ENCODE measurements around the gene NDUFB4.

NDUFB4 gene

DNA sequence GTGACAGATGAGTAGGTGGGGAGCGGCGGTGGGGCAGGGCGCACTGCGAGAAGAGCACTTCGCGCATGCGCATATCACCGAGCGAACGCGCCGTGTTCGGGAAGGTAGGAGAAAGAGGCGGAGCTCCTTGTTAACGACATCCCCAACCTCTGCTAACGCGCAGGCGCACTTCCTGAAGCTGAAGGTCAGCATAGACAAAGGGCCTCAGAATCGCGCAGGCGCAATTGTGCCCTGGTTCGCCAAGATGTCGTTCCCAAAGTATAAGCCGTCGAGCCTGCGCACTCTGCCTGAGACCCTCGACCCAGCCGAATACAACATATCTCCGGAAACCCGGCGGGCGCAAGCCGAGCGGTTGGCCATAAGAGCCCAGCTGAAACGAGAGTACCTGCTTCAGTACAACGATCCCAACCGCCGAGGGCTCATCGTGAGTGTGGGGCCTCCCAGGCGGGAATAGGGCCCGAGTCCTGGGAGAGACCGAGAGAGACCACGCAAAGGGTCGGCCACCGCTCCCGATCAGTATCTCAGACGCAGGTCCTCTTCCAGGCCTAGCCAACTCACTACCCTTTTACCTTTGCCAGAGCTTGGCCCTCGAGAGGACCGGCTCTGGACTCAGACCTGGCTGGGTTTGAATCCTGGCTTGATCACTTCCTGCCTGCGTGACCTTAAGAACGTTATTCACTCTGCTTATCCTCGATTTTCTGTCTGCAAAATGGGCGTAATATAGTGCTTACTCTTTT is at the start of gene NDUFB4:
TSS of gene NDUFB4 (plus strand) at position 221 of the 737 bp plus-strand sequence. CDS start at position 245, 24 bp downstream.
- peak within 1 kb of the TSS; percentile 65 for H3K4me3 ChIP-seq (ENCODE audit: low read depth, low read length)
- TF ChIP-seq, protein P1, sequence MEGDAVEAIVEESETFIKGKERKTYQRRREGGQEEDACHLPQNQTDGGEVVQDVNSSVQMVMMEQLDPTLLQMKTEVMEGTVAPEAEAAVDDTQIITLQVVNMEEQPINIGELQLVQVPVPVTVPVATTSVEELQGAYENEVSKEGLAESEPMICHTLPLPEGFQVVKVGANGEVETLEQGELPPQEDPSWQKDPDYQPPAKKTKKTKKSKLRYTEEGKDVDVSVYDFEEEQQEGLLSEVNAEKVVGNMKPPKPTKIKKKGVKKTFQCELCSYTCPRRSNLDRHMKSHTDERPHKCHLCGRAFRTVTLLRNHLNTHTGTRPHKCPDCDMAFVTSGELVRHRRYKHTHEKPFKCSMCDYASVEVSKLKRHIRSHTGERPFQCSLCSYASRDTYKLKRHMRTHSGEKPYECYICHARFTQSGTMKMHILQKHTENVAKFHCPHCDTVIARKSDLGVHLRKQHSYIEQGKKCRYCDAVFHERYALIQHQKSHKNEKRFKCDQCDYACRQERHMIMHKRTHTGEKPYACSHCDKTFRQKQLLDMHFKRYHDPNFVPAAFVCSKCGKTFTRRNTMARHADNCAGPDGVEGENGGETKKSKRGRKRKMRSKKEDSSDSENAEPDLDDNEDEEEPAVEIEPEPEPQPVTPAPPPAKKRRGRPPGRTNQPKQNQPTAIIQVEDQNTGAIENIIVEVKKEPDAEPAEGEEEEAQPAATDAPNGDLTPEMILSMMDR (IDR thresholded peaks at IDR 0.05; ENCODE audit: borderline replicate concordance, insufficient read depth, low read depth, low read length), result no peak

DNA sequence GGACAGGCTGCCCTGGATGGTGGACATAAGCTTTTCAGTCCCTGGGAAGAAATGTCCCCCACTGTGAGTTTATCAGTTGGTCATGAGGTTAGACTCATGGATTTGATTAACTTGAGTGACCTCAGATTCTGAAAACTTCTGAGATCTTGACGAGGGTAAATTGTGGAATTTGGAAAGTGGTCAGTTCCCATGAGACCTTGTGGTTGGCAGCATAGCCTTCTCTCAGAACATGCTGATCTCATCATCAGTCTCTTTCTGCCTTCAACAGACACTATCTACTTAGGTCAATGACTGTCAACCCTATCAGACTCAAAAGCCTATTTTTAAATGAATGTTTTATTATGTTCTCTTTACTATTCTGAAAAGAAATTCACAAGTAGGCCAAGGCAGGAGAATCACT is 45.6 kb upstream of the NDUFB4 start:
- TF ChIP-seq, protein P1 (IDR thresholded peaks at IDR 0.05; ENCODE audit: borderline replicate concordance, insufficient read depth, low read depth, low read length), result no peak
- no peak overlapping the region for H3K4me3 ChIP-seq (ENCODE audit: low read depth, low read length)

DNA sequence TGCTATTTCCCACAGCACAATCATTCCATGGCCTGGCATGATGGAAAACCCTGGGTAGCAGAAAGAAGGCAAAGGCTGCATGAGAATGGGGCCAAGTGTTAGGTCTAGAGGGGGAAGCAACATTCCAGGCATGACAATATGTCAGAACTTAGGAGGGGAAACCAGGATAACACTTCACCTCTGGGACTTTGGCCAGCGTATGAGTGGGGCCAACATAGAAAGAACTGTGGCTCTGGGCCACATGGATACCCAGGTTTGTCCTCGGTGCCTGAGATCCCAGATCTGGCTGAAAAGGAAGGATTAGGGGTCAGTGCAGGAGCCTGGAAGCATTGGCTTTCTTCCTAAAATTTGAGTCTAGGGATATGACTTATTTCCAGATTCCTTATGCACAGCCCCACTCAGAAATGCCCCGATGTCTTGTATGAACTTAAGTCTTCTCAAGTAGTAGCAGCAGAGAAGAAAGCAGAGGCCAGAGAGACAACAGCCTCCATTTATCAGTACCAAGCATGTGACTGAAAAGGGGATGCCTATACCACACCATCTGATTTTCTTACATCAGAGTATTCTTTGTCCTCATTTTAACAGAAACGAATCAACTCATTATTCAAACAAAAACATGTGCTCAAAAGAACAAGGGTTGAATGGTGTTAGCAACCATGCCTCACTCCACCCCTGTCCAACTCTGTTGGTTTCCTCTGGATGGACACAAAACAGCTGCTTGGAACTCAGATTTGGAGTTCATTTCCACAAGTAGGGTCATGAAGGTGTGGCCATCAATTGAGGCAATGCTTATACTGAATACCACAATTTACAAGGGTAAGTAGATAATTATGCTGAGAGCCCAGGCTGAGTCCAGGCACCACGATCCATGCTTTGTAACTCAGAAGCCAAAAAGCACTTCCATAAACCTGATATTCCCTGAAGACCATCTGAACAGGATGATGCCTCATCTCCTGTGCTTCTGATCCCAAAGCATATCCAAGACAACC is 43.7 kb upstream of the NDUFB4 start:
- TF ChIP-seq, protein P1 (IDR thresholded peaks at IDR 0.05; ENCODE audit: borderline replicate concordance, insufficient read depth, low read depth, low read length), result no peak
- no peak overlapping the region for H3K4me3 ChIP-seq (ENCODE audit: low read depth, low read length)

DNA sequence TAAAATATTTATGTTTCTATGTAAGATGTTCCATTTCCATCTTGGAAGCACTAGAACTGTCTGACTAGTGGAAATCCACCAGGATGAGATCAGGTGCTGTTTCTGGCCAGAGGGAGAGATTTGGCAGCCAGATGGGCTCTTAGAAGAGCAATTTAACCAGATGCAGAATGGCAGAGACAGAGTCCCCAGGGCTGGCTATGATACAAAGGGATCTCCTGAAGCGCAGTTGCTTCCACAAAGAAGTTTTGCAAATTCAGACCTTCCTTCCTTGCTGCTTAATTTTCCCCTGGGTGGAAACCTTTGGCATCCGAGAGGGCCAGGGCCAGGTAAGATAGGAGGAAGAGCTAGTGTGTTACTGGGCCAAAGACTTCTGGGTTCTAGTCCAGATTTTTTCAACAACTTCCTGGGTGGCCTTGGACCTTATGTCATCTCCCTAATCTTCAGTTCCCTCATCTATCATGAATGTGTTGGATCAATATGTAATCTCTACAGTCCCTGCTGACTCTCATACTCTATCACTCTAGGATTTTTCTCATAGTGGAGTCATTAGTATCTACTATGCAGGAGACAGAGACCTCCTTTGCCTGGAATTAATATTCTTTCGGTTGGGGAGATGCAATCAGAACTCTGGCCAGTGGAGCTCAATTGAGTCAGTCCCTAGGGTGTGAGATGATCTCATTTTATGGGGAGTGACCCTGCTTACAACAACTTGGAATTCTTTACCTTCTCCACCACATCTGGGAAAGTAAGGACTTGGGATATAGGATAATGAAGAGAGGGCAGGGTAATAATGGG is 41.1 kb upstream of the NDUFB4 start:
- TF ChIP-seq, protein P1 (IDR thresholded peaks at IDR 0.05; ENCODE audit: borderline replicate concordance, insufficient read depth, low read depth, low read length), result no peak
- H3K4me3 ChIP-seq (ENCODE audit: low read depth, low read length), result no peak overlapping the region

DNA sequence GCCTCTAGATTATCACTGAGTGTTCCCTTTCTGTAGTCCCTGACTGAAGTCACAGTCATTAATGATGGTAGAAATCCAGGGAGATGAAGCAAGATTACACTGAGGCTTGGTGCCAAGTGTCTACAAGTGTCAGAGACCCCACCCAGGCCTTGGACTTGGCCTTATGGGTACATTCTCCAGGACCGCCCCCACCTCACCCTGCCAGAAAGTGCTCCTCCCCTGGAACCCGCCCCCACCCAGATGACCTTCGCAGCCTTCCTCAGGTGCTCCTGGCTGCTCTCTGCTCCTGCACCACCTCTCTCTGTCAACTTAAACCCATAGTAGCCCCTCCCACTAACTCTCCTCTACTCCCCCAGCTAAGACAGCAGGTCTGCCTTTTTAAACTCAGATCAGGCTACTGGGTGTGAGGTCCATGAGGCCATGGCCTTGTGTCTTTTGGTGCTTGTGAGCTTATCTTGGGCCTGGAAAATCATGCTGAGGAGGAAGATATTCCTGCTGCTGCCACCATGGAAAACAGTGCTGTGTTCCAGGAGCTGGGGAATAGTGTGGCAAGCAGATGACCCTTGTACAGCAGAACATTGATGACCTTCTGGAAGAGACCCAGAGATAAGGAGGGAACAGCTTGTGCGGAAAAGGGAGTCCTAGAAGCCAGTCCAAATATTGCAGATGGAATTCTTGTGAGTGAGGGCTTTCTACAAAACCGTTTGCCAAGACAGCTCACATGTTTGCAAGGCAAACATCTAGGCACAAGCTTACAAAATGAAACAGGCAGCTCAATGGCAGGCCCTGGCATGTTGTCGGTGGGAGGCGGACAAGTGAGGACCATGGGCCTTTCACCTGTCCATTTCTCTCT is 40.3 kb upstream of the NDUFB4 start:
- H3K4me3 ChIP-seq (ENCODE audit: low read depth, low read length), result no peak overlapping the region
- TF ChIP-seq, protein P1 (IDR thresholded peaks at IDR 0.05; ENCODE audit: borderline replicate concordance, insufficient read depth, low read depth, low read length), result no peak

DNA sequence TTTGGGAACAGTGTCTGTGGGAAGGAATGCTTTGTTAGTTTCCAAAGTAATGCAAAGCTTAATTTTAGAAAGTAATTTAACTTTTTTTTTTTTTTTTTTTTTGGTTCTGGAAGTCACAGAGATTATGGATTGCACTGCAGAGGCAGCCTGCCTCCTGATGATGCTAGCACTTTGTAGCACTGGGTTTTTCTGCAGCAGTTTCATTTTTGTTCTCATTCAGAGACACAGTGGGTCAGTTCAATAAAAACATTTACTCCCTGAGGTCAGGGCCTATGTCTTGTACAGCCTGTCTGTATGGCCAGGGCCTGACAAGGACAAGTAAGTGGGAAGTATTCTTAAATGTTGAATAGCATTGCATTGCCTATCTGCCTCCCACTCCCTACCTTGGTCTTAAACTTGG is 39.0 kb upstream of the NDUFB4 start:
- H3K4me3 ChIP-seq (ENCODE audit: low read depth, low read length), result no peak overlapping the region
- TF ChIP-seq, protein P1 (IDR thresholded peaks at IDR 0.05; ENCODE audit: borderline replicate concordance, insufficient read depth, low read depth, low read length), result no peak
